NCI-H2171 treated with DMSO at 0.1 percent for 48 hours (cell line): ENCODE results near the gene CHMP4A.
A peak's percentile ranks its signal among the peaks of the same experiment; 100 is the strongest.

Source experiments
- DNase-seq: peaks from one replicate; lab custom pipeline; 2025; lab: John Stamatoyannopoulos, UW

CHMP4A gene

GRCh38 chr14:24177891-24178290, 35.4 kb downstream of the CHMP4A start:
- DNase-seq, result no peak

GRCh38 chr14:24177041-24177825, 36.1 kb downstream of the CHMP4A start:
- DNase-seq, result no peak

- DNase-seq, result no peak
Measured at GRCh38 chr14:24176599-24176998, 36.7 kb downstream of the CHMP4A start.

DNA sequence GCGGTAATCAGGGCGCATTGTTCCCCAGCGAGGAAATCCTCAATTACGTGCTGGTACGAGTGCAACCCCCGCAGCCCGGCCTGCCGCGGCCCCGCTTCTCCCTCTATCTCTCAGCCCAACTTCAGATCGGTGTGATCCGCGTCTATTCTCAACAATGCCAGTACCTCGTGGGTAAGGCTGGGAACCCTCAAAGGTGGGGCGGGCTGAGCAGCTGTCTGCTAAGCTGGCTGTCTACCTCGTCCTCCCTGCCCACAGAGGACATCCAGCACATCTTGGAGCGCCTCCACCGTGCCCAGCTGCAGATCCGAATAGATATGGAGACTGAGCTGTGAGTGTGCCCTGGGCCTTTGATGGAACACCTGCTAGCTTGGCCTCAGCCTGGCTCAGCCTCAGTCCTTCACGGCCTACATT, 40.4 kb downstream of the CHMP4A start:
- peak; percentile 19 for DNase-seq

GRCh38 chr14:24172261-24172860, 40.9 kb downstream of the CHMP4A start:
- peak; percentile 54 for DNase-seq

- DNase-seq, result peak; percentile 100
Measured at GRCh38 chr14:24171422-24172260, 41.6 kb downstream of the CHMP4A start, which contains the start of gene REC8. Gene REC8, plus strand, starts transcription at chr14:24172080. Its CDS starts 473 bp downstream, at chr14:24172553.

GRCh38 chr14:24167469-24168114, 45.7 kb downstream of the CHMP4A start:
- no peak for DNase-seq

DNA sequence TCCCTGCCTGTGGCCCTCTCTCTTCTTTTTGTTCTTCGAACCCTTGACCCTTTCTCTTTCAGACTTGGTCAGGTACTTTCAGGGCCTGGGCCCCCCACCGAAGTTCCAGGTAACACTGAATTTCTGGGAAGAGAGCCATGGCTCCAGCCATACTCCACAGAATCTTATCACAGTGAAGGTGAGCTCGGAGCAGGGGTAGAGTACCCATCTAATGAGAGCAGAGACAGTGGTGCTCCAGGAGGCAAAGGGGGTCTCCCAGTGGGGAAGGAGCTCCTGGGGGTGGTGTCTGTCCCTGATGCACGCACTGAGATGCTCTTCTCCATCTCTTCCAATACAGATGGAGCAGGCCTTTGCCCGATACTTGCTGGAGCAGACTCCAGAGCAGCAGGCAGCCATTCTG, 47.5 kb downstream of the CHMP4A start:
- DNase-seq, result no peak

GRCh38 chr14:24164518-24164991, 48.7 kb downstream of the CHMP4A start:
- DNase-seq, result no peak

GRCh38 chr14:24162093-24162492, 51.2 kb downstream of the CHMP4A start:
- no peak for DNase-seq

- peak; percentile 97 for DNase-seq
Measured at GRCh38 chr14:24160850-24161804, 52.2 kb downstream of the CHMP4A start, which contains the start of gene IRF9. Gene IRF9, plus strand, starts transcription at chr14:24161265. Its CDS starts 880 bp downstream, at chr14:24162145.

GRCh38 chr14:24160499-24160849, 52.8 kb downstream of the CHMP4A start:
- DNase-seq, result no peak

- DNase-seq, result no peak
Measured at GRCh38 chr14:24159777-24160498, 53.4 kb downstream of the CHMP4A start.
